Esophagus (tissue), 2 donors: ENCODE measurements around the gene RPS6KL1. TPM values are rescaled to one million over a fixed set of nuclear protein-coding genes. Genes with fewer than 3 reads are reported as not detected.

Source experiments
- H3K27ac ChIP-seq, 2 donors: one replicate each; pipeline ENCODE4 v1.5.1; 2013; ENCODE audit warnings: low read depth in 2 of 2, mild to moderate bottlenecking in 2 of 2, inconsistent platforms in 1 of 2, low read length in 1 of 2, moderate library complexity in 1 of 2
- H3K27me3 ChIP-seq, 2 donors: one replicate each; pipeline ENCODE4 v1.6.1; 2013; ENCODE audit warnings: low read length in 2 of 2, control low read depth in 1 of 2, mild to moderate bottlenecking in 1 of 2; ENCODE audit not compliant: insufficient read depth in 2 of 2, control insufficient read depth in 1 of 2
- H3K36me3 ChIP-seq, 2 donors: one replicate each; pipeline ENCODE4 v1.6.1; 2013; ENCODE audit warnings: low read length in 1 of 2; ENCODE audit not compliant: control insufficient read depth in 2 of 2, insufficient read depth in 2 of 2
- H3K4me1 ChIP-seq, 2 donors: one replicate each; pipeline ENCODE4 v1.6.1; 2013; ENCODE audit warnings: low read length in 1 of 2; ENCODE audit not compliant: control insufficient read depth in 2 of 2, insufficient read depth in 2 of 2
- H3K4me3 ChIP-seq, 2 donors: one replicate each; pipeline ENCODE4 v1.5.1; 2013; ENCODE audit warnings: low read length in 2 of 2, mild to moderate bottlenecking in 2 of 2, low read depth in 1 of 2, moderate library complexity in 1 of 2
- H3K9me3 ChIP-seq, 2 donors: one replicate each; pipeline ENCODE4 v1.6.1; 2013; ENCODE audit warnings: mild to moderate bottlenecking in 2 of 2, low read depth in 1 of 2, low read length in 1 of 2, moderate library complexity in 1 of 2; ENCODE audit not compliant: control insufficient read depth in 2 of 2, insufficient read depth in 1 of 2
- WGBS, 2 donors: extraction: QIAGEN DNeasy Blood & Tissue Kit; methylation state at CpG; one replicate each; pipeline ENCODE4 v1.1.7; 2013; 5-methylcytosine and 5-hydroxymethylcytosine counted together
- polyA plus RNA-seq, 2 donors: library from polyadenylated mRNA; stranded (reverse); fragments of 200-250 nt; gene quantifications; one replicate each; pipeline ENCODE4 v1.2.3, GENCODE V29; 2013
- donor health status: healthy with polysubstance abuse.
- donor health status: Bipolar disorder and iron deficiency.

Gene RPS6KL1
- polyA plus RNA-seq, 2 donors = 2.8 to 3.0 TPM

- peaks cover 0 to 2% of the 10 kb centered on the region in 2 donors for H3K4me1 ChIP-seq
- H3K27me3 ChIP-seq = no peaks in the 10 kb centered on the region
- no peak overlapping the region for H3K27ac ChIP-seq
- no peak overlapping the region for H3K4me3 ChIP-seq
- H3K36me3 ChIP-seq = no peaks in the 10 kb centered on the region
- H3K9me3 ChIP-seq = no peaks in the 10 kb centered on the region
- 68 to 85% methylated on average over 6 of the region's 6 CpGs for WGBS, 2 donors
Measured at GRCh38 chr14:74927225-74927624, 4.2 kb upstream of the RPS6KL1 start.

- Histone ChIP-seq H3K36me3 (no peaks in the 10 kb centered on the region), H3K4me3 (no peak overlapping the region), H3K27ac (no peak overlapping the region), H3K27me3 (no peaks in the 10 kb centered on the region), H3K4me1 (peaks cover 0 to 13% of the 10 kb centered on the region in 2 donors), H3K9me3 (no peaks in the 10 kb centered on the region)
- 84 to 89% methylated on average over 11 of the region's 11 CpGs for WGBS, 2 donors
Measured at GRCh38 chr14:74924061-74924460, 1.0 kb upstream of the RPS6KL1 start.

GRCh38 chr14:74921987-74922751 is 891 bp downstream of the RPS6KL1 start:
- Histone ChIP-seq H3K4me3 (peak overlapping the region; percentile 67 to 71), H3K27ac (peak overlapping the region in 1 of 2 donors; percentile 44)
- WGBS, 2 donors = 77 to 83% methylated on average over 19 of the region's 19 CpGs

GRCh38 chr14:74921053-74921620 is 1.9 kb downstream of the RPS6KL1 start:
- no peaks in the 10 kb centered on the region for H3K27me3 ChIP-seq
- 92% methylated on average over 19 of the region's 19 CpGs for WGBS, 2 donors

More at GRCh38 chr14:74921987-74922751, 891 bp downstream of the RPS6KL1 start:
- Histone ChIP-seq H3K27me3 (no peaks in the 10 kb centered on the region), H3K36me3 (peaks cover 0 to 1% of the 10 kb centered on the region in 2 donors), H3K4me1 (peaks cover 2 to 27% of the 10 kb centered on the region in 2 donors), H3K9me3 (no peaks in the 10 kb centered on the region)

GRCh38 chr14:74920281-74920680 is 2.8 kb downstream of the RPS6KL1 start:
- no peak overlapping the region for H3K4me3 ChIP-seq

More at GRCh38 chr14:74921053-74921620, 1.9 kb downstream of the RPS6KL1 start:
- no peak overlapping the region for H3K27ac ChIP-seq
- H3K9me3 ChIP-seq = no peaks in the 10 kb centered on the region
- peaks cover 5 to 32% of the 10 kb centered on the region in 2 donors for H3K4me1 ChIP-seq
- H3K36me3 ChIP-seq = peaks cover 0 to 1% of the 10 kb centered on the region in 2 donors
- no peak overlapping the region for H3K4me3 ChIP-seq

GRCh38 chr14:74919421-74920165 is 3.5 kb downstream of the RPS6KL1 start:
- Histone ChIP-seq H3K9me3 (no peaks in the 10 kb centered on the region), H3K4me1 (peaks cover 5 to 32% of the 10 kb centered on the region in 2 donors), H3K4me3 (no peak overlapping the region), H3K36me3 (peaks cover 0 to 1% of the 10 kb centered on the region in 2 donors), H3K27ac (no peak overlapping the region), H3K27me3 (no peaks in the 10 kb centered on the region)
- 61 to 72% methylated on average over 22 of the region's 22 CpGs for WGBS, 2 donors

More at GRCh38 chr14:74920281-74920680, 2.8 kb downstream of the RPS6KL1 start:
- Histone ChIP-seq H3K9me3 (no peaks in the 10 kb centered on the region), H3K27me3 (no peaks in the 10 kb centered on the region), H3K36me3 (peaks cover 0 to 1% of the 10 kb centered on the region in 2 donors), H3K4me1 (peaks cover 5 to 32% of the 10 kb centered on the region in 2 donors), H3K27ac (no peak overlapping the region)
- whole genome bisulfite sequencing, 2 donors = 85 to 91% methylated on average over 4 of the region's 4 CpGs

GRCh38 chr14:74918380-74918779 is 4.7 kb downstream of the RPS6KL1 start:
- H3K4me1 ChIP-seq = peaks cover 5 to 32% of the 10 kb centered on the region in 2 donors
- 89 to 90% methylated on average over 9 of the region's 9 CpGs for WGBS, 2 donors
- no peaks in the 10 kb centered on the region for H3K27me3 ChIP-seq
- peak overlapping the region in 1 of 2 donors; percentile 45 for H3K27ac ChIP-seq
- H3K9me3 ChIP-seq = no peaks in the 10 kb centered on the region
- H3K36me3 ChIP-seq = peaks cover 0 to 1% of the 10 kb centered on the region in 2 donors
- H3K4me3 ChIP-seq = no peak overlapping the region

- H3K4me3 ChIP-seq = no peak overlapping the region
- H3K4me1 ChIP-seq = peaks cover 5 to 33% of the 10 kb centered on the region in 2 donors
- 31 to 50% methylated on average over 13 of the region's 13 CpGs for WGBS, 2 donors
- peak overlapping the region; percentile 45 to 63 for H3K27ac ChIP-seq
- H3K27me3 ChIP-seq = no peaks in the 10 kb centered on the region
- H3K9me3 ChIP-seq = no peaks in the 10 kb centered on the region
- peaks cover 0 to 1% of the 10 kb centered on the region in 2 donors for H3K36me3 ChIP-seq
Measured at GRCh38 chr14:74917646-74918081, 5.4 kb downstream of the RPS6KL1 start.

- no peaks in the 10 kb centered on the region for H3K27me3 ChIP-seq
- no peak overlapping the region for H3K4me3 ChIP-seq
- H3K27ac ChIP-seq = peak overlapping the region; percentile 45 to 63
- peaks cover 0 to 1% of the 10 kb centered on the region in 2 donors for H3K36me3 ChIP-seq
- peaks cover 6 to 35% of the 10 kb centered on the region in 2 donors for H3K4me1 ChIP-seq
- H3K9me3 ChIP-seq = no peaks in the 10 kb centered on the region
- WGBS, 2 donors = 56 to 74% methylated on average over 5 of the region's 5 CpGs
Measured at GRCh38 chr14:74917178-74917543, 5.9 kb downstream of the RPS6KL1 start.
